GM12892 (cell line): Measurements from ENCODE around the gene TMPRSS4.
"Not testable (repeated sequence)": the region's sequence is repeated elsewhere in the genome, so short reads cannot be mapped to it uniquely, and the experiment has no call there.

Source experiments
- DNase-seq: peaks from one replicate; pipeline ENCODE4 v3.0.0; 2011; ENCODE audit not compliant: insufficient read length
- FAIRE-seq: peaks from 2 replicates; lab custom pipeline; 2011; peaks lifted over from hg19 to GRCh38; lab: Jason Lieb, UNC
- POLR2A ChIP-seq: IDR thresholded peaks from 2 replicates; pipeline ENCODE4 v1.6.1; 2011; ENCODE audit warnings: low read depth, low read length, control low read depth
- POLR2AphosphoS5 ChIP-seq: IDR thresholded peaks from 2 replicates; pipeline ENCODE4 v1.6.1; 2011; ENCODE audit warnings: low read depth, low read length, control low read depth
- TAF1 ChIP-seq: IDR thresholded peaks from 2 replicates; pipeline ENCODE4 v1.6.1; 2011; ENCODE audit warnings: low read depth, mild to moderate bottlenecking, control low read depth, low read length, borderline replicate concordance

TMPRSS4 gene

DNA sequence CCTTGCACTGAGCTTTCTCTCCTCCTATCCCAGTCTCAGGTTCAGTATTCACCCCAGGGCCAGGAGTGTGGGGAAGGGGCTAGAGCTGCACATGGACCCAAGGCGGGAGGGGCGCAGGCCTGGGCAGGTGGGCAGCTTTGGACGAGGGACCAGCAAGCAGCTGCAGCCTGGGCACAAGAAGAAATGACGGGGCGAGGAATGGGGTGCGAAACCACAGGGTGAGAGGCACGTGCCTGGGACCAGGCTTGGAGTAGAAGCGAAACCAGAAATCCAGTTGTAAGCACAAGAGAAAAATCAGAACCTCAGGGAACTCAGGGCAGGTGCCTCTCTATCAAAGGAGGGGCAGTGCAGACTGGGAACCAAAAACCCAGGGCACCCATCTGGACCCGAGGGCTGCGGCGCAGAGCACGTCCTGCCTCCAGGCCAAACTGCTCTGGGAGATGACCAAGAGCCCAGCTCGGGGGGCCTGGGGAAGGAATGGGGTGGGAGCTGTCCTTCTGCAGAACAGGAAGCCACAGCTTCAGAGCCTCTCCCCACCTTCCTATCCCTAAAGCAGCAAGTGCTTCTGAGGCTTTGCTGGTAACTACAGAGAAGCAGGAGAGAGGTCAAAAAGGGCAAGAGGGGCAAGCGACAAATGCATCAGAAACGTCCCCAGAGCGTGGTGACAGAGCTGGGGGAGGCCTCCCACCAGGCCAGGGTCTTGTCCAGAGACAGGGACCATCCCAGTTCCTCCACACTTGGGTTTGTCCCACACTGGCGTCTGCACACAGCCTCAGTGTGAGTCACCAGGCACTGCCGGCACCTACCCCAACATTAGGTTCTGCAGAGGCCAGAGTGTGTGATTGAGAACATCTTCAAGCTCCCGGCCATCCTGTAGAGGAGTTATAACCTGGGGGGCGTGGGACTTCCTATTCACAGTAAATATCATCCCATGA, 18.3 kb upstream of the TMPRSS4 start:
- TF ChIP-seq TAF1 (no peak), POLR2AphosphoS5 (no peak), POLR2A (no peak)
- no peak for DNase-seq
- no peak for FAIRE-seq

DNA sequence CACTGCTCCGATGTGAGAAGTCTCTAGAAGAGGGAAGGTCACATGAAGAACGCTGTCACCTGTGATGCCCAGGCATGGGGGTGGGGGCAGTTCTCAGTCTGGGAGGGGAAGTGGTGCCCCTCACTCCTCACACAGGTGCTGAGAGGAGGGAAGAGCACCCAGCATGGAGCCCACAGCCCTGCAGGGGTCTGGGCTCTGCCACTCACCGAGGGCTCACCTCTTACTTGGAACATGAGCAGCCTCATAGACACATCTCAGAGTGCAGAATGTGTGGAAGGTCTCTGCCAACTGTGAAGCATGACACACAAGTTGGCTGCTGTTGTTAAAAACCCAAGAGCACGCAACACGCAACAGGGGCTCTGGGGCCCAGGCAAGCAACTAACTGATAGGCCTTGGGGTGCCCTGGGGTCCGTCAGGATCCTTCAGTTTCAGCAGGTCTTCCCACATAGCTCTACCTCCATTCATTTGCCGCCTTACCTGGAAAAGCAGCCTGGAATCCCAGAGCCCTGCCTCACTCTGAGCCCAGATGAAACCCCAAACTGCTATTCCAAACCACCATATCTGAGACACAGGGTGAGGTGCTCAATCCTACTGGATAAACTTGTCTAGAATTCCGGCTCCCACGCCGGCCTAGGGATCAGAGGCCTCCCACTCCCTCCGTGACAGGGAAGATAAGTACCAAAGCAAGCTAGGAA, 17.5 kb upstream of the TMPRSS4 start:
- FAIRE-seq (no peak), DNase-seq (no peak)
- TF ChIP-seq TAF1 (no peak), POLR2A (no peak), POLR2AphosphoS5 (no peak)

DNA sequence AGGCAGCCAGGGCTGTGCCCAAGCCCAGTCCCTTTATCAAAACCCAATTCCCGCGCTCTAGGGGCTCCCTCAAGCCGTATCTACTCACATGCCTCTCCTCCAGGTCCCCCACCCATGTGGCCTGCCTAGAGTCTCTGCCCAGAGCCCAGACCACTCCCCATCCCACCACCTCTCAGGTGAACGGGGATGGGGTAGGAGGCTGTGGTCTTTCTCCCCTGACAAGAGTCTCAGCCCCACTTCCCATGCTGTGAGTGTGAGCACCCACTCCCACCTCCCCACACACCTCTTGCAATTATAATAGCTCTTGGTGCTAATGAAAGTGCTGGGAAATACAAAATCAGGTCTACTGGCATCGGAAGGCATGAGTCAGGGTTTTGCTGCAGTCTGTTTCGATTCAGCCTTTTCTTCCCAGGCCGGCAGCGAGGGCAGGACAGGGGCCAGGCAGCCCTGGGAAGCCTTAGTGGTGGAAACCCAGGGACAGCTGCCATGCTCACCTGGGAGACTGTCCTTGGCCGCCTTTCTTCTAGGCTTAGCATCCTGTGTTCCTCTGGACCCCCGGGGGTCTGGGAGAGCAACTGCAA, 16.7 kb upstream of the TMPRSS4 start:
- no peak for FAIRE-seq
- no peak for TF ChIP-seq POLR2A
- no peak for TF ChIP-seq POLR2AphosphoS5
- TF ChIP-seq TAF1: no peak

GRCh38 chr11:118060869-118061268, 16.0 kb upstream of the TMPRSS4 start:
- no peak for TF ChIP-seq TAF1
- no peak for TF ChIP-seq POLR2AphosphoS5
- TF ChIP-seq POLR2A: no peak
- DNase-seq (no peak), FAIRE-seq (no peak)

More for the DNA sequence above, 16.7 kb upstream of the TMPRSS4 start:
- DNase-seq: no peak

DNA sequence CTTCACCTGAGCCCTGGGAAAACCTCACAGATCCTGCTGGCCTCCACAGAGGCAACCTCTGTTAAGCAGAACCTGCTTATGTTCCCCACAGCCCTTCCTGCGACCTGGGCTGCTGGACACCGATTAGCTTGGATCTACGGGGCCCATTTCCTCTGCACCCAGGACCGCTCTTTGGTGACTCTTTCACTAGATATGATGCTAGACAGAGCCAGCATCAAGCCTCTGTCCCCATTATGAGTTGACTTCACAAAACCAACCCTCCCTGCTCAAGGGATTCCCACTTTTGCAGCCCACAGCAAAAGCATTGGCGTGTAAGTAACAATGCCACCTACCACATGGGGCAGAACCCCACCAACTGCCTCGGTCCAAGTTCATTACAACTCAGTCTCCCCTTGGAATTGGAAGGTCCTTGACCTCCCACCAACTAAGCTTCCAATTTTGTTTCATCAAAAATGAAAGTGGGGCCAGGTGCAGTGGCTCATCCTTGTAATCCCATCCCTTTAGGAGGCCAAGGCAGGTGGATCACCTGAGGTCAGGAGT, 15.2 kb upstream of the TMPRSS4 start:
- TF ChIP-seq POLR2A (no peak), POLR2AphosphoS5 (no peak)
- DNase-seq (no peak), FAIRE-seq (no peak)

DNA sequence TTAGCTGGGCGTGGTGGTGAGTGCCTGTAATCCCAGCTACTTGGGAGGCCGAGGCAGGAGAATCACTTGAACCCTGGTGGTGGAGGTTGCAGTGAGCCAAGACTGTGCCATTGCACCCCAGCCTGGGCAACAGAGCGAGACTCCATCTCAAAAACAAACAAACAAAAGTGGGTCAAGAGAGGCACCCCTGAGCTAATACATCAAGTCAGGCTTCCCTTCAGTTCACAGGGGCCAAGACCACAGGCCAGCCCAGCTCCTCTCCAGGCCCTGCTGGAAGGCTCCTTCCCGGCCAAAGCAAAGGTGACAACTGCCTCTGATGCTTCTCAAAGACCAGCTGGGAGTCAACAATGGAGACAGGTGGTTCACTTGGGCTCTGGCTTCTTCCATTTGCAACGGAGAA, 14.7 kb upstream of the TMPRSS4 start:
- DNase-seq, FAIRE-seq: not testable (repeated sequence)

GRCh38 chr11:118062631-118063030, 14.2 kb upstream of the TMPRSS4 start:
- DNase-seq, FAIRE-seq: not testable (repeated sequence)

DNA sequence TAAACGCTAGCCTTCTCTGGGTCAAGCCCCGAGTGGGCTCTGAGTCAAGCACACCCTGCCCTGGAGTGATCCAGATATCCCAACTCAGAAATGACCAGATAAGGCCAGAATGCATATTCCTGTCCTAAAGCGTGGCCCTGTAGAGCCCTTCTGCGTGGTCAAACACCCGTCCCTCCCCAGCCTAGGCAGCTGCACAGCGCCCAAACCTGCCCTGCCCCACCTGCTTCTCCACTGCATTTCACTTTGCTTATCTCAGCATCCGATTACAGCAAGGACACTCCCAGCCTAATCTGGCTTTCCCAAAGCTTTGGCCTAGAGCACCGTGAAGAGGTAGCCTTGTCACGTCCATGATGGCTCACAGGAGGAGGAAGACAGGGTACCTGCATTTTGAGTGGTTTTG, 11.9 kb upstream of the TMPRSS4 start:
- DNase-seq: no peak
- TF ChIP-seq TAF1 (no peak), POLR2A (no peak), POLR2AphosphoS5 (no peak)
- no peak for FAIRE-seq

DNA sequence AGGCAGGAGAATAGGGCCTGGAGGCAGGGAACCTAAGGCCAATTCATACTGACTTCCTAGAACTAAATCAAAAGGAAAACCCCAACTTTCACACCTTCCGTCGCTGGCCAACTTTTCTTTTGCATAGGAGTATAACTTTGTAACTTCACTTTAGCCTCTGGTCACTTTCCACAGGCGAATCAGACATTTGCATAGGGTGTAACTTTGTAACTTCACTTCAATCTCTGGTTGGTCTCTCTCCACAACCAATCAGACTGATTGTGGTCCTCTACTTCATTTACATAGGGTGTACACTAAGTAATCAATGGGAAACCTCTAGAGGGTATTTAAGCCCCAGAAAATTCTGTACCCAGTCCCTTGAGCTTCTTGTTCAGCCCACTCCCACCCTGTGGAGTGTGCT, 11.5 kb upstream of the TMPRSS4 start:
- TF ChIP-seq POLR2AphosphoS5: no peak
- TF ChIP-seq TAF1: no peak
- TF ChIP-seq POLR2A: no peak
- FAIRE-seq: no peak
- DNase-seq: no peak

GRCh38 chr11:118067006-118067405, 9.9 kb upstream of the TMPRSS4 start:
- TF ChIP-seq POLR2AphosphoS5 (no peak), POLR2A (no peak), TAF1 (no peak)
- DNase-seq (no peak), FAIRE-seq (no peak)

GRCh38 chr11:118068206-118068944, 8.5 kb upstream of the TMPRSS4 start:
- DNase-seq (no peak), FAIRE-seq (no peak)
- no peak for TF ChIP-seq POLR2A
- TF ChIP-seq POLR2AphosphoS5: no peak
- TF ChIP-seq TAF1: no peak
